GM21367 (cell line): ENCODE results near the gene MOB3B.
"Not testable (repeated sequence)": the region's sequence is repeated elsewhere in the genome, so short reads cannot be mapped to it uniquely, and the experiment has no call there.

Source experiments
- ATAC-seq: cut with Tn5 transposase; IDR thresholded peaks from one replicate; pipeline ENCODE4 v1.9.1; 2021; ENCODE audit not compliant: unreplicated experiment

MOB3B gene

GRCh38 chr9:27451207-27451797, 78.3 kb downstream of the MOB3B start:
- no peak for ATAC-seq

- ATAC-seq: no peak
Measured at GRCh38 chr9:27450752-27451151, 78.9 kb downstream of the MOB3B start.

GRCh38 chr9:27448356-27448755, 81.3 kb downstream of the MOB3B start:
- not testable (repeated sequence) for ATAC-seq

GRCh38 chr9:27447031-27447683, 82.5 kb downstream of the MOB3B start:
- no peak for ATAC-seq

- no peak for ATAC-seq
Measured at GRCh38 chr9:27445688-27446087, 83.9 kb downstream of the MOB3B start.

- ATAC-seq: no peak
Measured at GRCh38 chr9:27445057-27445595, 84.5 kb downstream of the MOB3B start.

- no peak for ATAC-seq
Measured at GRCh38 chr9:27442464-27442863, 87.2 kb downstream of the MOB3B start.

- peak; percentile 91 for ATAC-seq
Measured at GRCh38 chr9:27441741-27442070, 87.9 kb downstream of the MOB3B start.

GRCh38 chr9:27440888-27441740, 88.5 kb downstream of the MOB3B start:
- ATAC-seq: no peak

GRCh38 chr9:27438522-27438921, 91.1 kb downstream of the MOB3B start:
- ATAC-seq: no peak

- no peak for ATAC-seq
Measured at GRCh38 chr9:27437652-27438373, 91.8 kb downstream of the MOB3B start.

GRCh38 chr9:27436234-27436633, 93.4 kb downstream of the MOB3B start:
- no peak for ATAC-seq

- no peak for ATAC-seq
Measured at GRCh38 chr9:27433631-27434325, 95.8 kb downstream of the MOB3B start.

- ATAC-seq: no peak
Measured at GRCh38 chr9:27432308-27432707, 97.3 kb downstream of the MOB3B start.

- no peak for ATAC-seq
Measured at GRCh38 chr9:27431543-27432147, 98.0 kb downstream of the MOB3B start.

GRCh38 chr9:27430750-27431535, 98.7 kb downstream of the MOB3B start:
- no peak for ATAC-seq

- no peak for ATAC-seq
Measured at GRCh38 chr9:27429917-27430316, 99.7 kb downstream of the MOB3B start.

GRCh38 chr9:27429436-27429835, 100.2 kb downstream of the MOB3B start:
- no peak for ATAC-seq

GRCh38 chr9:27428551-27428950, 101.1 kb downstream of the MOB3B start:
- ATAC-seq: no peak
